GM18873 (cell line): Measurements from ENCODE around the gene ZNF469.
"Not testable (repeated sequence)": the region's sequence is repeated elsewhere in the genome, so short reads cannot be mapped to it uniquely, and the experiment has no call there.

Experiments used
- ATAC-seq: cut with Tn5 transposase; IDR thresholded peaks from one replicate; pipeline ENCODE4 v1.9.1; 2021; ENCODE audit warnings: mild to moderate bottlenecking, moderate library complexity, moderate number of reproducible peaks; ENCODE audit not compliant: unreplicated experiment, low FRiP score

ZNF469 gene

GRCh38 chr16:88405216-88406060 is 22.7 kb downstream of the ZNF469 start:
- ATAC-seq, result no peak

- no peak for ATAC-seq
Observed at GRCh38 chr16:88406096-88407041, 23.6 kb downstream of the ZNF469 start.

- no peak for ATAC-seq
Observed at GRCh38 chr16:88407042-88407420, 24.3 kb downstream of the ZNF469 start.

DNA sequence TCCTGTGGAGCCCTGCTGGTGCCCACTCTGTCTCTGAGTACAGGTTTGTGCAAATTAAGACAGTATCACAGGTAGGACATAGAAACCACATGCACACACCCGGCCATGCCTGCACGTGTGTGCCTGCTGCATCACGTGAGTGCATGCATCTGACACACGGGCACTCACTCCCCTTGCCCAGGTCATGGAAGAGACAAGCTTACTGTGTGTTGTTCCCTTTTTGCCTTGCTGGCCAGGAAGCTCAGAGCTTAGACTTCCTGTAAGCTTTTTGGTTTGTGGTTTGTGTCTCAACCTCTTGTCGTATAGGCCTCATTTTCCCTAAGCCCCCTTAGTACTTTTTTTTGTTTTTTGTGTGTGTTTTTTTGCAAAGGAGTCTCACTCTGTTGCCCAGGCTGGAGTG is 25.0 kb downstream of the ZNF469 start:
- ATAC-seq, result no peak

DNA sequence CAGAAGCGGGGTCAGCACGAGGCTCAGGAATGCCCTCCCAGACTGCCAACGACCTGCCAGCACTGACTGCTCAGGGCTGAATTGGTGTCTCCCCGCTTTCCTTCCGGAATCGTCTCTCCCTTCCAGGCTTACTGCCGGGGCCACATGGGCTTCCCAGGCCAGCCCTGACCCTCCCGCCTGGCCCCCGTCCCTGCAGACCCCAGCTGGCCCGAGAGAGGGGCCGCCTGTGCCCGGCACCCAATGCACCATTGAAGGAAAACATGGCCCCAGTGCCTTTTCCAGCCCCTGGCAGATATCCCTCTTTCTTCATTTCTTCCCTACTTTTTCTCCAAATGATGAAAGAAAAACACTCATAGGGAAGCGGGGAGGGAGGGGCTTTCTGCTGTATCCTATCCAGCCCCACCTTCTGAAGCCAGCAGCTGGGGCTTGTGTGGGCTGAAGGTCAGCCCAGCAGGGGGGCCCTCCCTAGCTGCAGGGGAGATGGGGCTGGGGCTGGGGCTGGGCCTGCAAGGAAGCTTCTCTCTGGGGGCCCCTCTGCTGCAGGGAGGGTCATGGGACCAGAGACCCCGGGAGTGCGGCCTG is 25.9 kb downstream of the ZNF469 start:
- ATAC-seq, result no peak

DNA sequence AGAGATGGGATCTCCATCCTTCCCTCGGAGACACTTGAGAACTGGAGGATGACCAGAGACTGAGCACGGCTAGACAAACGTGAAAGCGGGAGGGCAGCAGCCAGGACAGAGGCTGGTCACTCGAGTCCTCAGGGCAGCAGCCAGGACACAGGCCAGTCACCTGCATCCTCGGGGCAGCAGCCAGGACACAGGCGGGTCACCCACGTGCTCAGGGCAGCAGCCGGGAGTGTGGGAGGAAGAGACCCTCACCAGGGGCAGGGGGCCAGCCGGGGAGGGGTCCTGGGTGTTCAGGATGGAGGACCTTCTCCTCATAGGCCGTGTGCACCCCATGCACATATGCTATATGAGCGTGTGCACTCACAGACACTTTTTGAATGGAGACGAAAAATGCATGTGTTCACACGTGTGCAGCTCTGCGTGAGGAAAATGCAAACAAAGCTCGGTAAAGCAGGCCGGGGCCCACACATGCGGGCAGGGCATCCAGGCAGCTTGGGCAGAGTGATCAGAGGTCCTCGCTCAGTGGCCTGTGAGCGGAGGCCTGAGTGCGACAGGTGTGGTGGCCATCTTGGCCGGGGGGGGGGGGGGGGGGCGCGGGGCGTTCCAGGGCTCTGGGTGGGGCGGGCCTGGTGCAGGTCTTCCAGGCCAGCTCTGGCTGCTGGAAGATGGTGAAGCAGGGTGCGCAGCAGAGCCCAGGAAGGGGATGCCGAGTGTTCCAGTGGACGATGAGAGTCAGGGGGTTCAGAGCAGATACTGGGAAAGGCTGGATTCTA is 26.7 kb downstream of the ZNF469 start:
- ATAC-seq, result no peak

DNA sequence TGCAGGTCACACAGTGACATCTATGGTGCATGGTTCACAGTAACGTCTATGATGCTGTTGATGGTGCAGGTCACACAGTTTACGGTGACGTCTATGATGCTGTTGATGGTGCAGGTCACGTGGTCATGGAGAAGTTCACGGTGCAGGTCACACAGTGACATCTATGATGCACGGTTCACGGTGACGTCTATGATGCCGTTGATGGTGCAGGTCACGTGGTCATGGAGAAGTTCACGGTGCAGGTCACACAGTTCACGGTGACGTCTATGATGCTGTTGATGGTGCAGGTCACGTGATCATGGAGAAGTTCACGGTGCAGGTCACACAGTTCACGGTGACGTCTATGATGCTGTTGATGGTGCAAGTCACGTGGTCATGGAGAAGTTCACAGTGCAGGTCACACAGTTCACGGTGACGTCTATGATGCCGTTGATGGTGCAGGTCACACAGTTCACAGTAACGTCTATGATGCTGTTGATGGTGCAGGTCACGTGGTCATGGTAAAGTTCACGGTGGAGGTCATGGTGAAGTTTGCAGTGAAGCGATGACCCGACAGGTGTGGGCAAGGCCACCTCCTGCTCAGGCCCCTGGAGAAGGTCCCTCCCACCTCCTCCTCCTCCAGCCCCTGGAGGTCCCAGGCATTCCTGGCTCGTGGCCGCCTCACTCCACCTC is 27.7 kb downstream of the ZNF469 start:
- not testable (repeated sequence) for ATAC-seq

DNA sequence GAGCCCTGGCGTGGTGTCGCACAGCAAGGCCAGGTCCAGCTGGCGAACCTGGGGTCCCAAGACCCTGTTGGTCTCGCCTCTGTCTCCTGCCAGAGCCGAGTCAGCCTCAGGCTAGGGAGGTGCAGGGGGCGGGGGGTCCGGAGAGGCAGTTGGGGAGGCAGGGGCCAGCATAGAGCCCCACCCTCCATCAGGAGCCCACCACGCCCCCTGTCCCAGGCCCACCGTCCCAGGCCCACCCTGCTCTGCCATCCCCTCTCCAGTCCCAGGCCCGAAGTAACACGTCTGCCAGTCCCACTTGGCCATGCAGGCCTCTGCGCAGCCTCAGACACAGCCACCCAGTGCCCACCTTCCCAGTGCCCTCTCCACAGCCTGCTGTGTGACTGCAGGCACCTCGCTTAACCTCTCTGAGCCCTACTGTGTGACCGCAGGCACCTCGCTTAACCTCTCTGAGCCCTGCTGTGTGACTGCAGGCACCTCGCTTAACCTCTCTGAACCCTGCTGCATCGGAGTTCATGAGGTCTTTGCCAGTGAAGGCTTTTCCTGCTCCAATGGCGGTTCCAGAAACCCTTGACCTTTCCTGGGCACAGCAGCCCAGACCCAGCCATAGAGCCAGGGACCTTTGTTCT is 29.3 kb downstream of the ZNF469 start:
- no peak for ATAC-seq

- no peak for ATAC-seq
Observed at GRCh38 chr16:88412766-88413165, 30.0 kb downstream of the ZNF469 start.

- no peak for ATAC-seq
Observed at GRCh38 chr16:88413231-88413630, 30.5 kb downstream of the ZNF469 start.

DNA sequence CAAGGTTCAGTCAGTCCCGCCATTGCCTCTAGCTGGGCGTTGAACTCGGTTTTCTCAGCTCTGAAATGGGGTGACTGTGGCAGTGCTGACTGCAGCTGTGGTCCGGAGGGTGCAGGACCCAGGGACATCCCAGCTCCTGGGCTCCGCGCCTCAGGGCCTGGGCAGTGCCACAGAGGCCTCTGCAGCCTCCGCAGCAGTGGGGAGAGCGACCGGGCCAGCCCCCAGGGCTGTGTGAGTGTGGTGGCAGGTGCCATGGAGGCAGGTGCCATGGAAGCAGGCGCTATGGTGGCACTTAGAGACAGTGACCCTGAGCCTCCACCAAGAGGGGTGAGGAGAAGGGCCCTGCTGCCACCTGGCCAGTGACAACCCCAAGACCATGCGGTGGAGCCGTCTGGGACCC is 30.9 kb downstream of the ZNF469 start:
- ATAC-seq, result no peak

DNA sequence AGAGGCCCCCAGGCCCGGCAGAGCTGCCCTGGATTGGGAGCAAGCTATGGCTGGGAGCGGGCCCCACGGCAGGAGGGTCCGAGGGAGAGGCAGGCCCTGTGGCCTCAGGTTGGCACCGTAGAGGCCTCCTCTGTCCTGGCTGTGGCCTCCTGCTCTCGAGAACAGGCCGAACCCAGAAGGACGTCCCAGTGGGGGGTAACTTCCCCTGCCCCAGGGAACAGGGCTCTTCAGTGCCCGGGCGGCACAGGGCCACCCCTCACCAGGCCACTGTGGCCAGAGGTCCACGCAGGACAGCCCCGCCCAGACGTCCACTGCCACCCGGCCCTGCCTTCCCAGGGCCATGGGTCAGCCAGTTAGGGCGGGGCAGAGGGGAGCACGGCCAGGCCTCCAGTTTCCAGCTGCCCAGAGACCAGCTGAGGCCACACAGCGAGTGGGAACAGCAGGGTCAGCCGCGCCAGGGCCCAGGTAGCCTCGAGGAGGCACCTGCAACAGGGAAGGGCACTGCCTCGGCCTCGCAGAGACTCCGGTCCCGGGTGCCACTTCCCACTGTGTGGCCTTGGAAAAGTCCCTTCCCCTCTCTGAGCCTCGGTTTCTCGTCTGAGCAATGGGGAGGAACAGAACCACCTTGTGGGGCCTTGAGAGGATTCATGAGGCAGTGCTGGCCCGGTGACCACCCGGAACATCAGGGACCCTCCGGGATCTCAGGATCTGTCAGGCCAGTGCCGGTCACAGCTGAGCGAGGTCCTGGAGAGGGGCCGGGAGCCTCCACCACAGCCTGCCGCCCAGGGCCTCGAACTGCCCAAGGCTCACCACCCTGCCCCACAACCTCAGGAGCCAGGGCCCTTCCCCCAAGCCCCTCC is 32.0 kb downstream of the ZNF469 start:
- no peak for ATAC-seq

DNA sequence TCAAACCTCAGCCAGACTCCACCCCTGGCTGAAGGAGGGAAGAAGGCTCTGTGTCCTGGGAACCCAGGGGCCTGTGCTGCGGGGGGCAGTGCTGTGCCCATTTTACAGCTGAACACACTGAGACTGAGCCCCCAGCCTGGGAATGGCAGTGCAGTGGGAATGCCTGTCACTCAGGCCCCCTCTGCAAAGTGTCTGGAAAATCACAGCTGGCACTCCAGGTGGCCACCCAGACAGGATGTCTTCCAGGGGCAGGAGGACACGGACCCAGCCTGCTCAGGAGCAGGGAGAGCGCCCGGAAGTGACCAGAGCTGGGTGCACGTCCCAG is 32.6 kb downstream of the ZNF469 start:
- no peak for ATAC-seq

GRCh38 chr16:88415713-88416323 is 33.1 kb downstream of the ZNF469 start:
- no peak for ATAC-seq

DNA sequence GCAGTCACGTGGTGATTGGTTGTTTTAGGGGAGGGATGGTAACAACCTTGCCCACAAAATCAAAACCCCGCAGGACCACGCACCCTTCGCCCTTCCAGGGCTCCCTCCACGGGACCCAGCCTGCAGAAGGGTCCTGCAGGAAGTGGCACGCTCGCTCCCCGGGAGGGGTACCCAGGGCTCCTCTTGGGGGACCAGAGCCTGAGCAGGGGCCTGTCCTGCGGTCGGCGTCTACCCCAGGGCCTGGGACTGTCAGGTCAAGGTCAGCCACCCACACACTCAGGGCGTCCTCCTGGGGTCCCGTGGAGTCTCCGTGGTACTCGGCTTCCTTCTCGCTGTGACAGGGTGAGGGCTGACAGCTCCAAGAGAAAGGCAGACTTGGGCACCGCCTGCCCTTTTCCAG is 33.9 kb downstream of the ZNF469 start:
- no peak for ATAC-seq

- ATAC-seq, result no peak
Observed at GRCh38 chr16:88417684-88418476, 35.1 kb downstream of the ZNF469 start.

- ATAC-seq, result no peak
Observed at GRCh38 chr16:88418869-88419268, 36.1 kb downstream of the ZNF469 start.
